GM12878 (cell line): Measurements from ENCODE around the gene GP5. TPM values are rescaled to one million over a fixed set of nuclear protein-coding genes. Genes with fewer than 3 reads are reported as not detected.

ENCODE experiments used
- E2F8 ChIP-seq: fragments of 450-650 bp; IDR thresholded peaks from 2 replicates; pipeline ENCODE4 v1.6.1; 2018; ENCODE audit warnings: mild to moderate bottlenecking, low read depth, moderate library complexity; ENCODE audit not compliant: partially characterized antibody
- ESRRA ChIP-seq: IDR thresholded peaks from 2 replicates; pipeline ENCODE4 v1.6.1; 2012; ENCODE audit warnings: mild to moderate bottlenecking, low read length, improper control_type of control experiment
- HDAC6 ChIP-seq: fragments of 200-600 bp; sonication (generic); IDR thresholded peaks from one replicate; pipeline ENCODE4 v1.8.0; 2017; ENCODE audit warnings: antibody characterized with exemption; ENCODE audit not compliant: unreplicated experiment
- MLLT1 ChIP-seq: fragments of 450-650 bp; IDR thresholded peaks from 2 replicates; pipeline ENCODE4 v1.6.1; 2016; ENCODE audit warnings: mild to moderate bottlenecking
- PAX5 ChIP-seq: IDR thresholded peaks from 2 replicates; pipeline ENCODE4 v1.6.1; 2011; ENCODE audit warnings: low read depth, low read length, borderline replicate concordance
- POLR2AphosphoS5 ChIP-seq: IDR thresholded peaks from 2 replicates; pipeline ENCODE4 v1.6.1; 2011; ENCODE audit warnings: mild to moderate bottlenecking, low read length, inconsistent platforms
- SP1 ChIP-seq: IDR thresholded peaks from one replicate; pipeline ENCODE4 v1.6.1; 2011; ENCODE audit warnings: low read depth, low read length
- polyA plus RNA-seq, 11 experiments: library from polyadenylated mRNA; depleted of rRNA in 4 of 11; unstranded in 6 of 11; stranded (reverse) in 5 of 11; fragments of >200 nt; fragmentation: Nextera tagmentation in 4 of 11; fragmentation: Illumina TruSeq in 1 of 11; extraction: Ambion mirVana in 4 of 11; extraction: Trizol in 1 of 11; gene quantifications; 1 replicate in 1 of 11; 2 replicates in 10 of 11; pipeline versions ENCODE4 v1.2.1 to v1.2.3, GENCODE V29; 2011 to 2016; ENCODE audit warnings: inconsistent platforms in 2 of 11, missing spikeins in 2 of 11, low read depth in 1 of 11
- total RNA-seq, 4 experiments: library from RNA; depleted of rRNA in 3 of 4; stranded (reverse); fragments of >200 nt in 3 of 4; fragmentation: Illumina TruSeq in 1 of 4; extraction: Trizol in 1 of 4; gene quantifications; 2 replicates each; pipeline versions ENCODE4 v1.2.1 to v1.2.3, GENCODE V29; 2013 to 2021

GP5 gene
- total and polyA plus RNA-seq, 10 of the 15 experiments (the other 5 are each of a cell fraction or from before 2014, with no cell fraction given), result not detected

GRCh38 chr3:194397757-194398312 is 1.2 kb downstream of the GP5 start (continued):
- TF ChIP-seq MLLT1 (no peak), E2F8 (no peak), ESRRA (no peak), POLR2AphosphoS5 (no peak), SP1 (no peak), PAX5 (no peak), HDAC6 (no peak)
